GM19351 (cell line): ENCODE data around the gene ATP5PB.

ENCODE experiments used
- ATAC-seq: cut with Tn5 transposase; IDR thresholded peaks from one replicate; pipeline ENCODE4 v1.9.1; 2021; ENCODE audit warnings: mild to moderate bottlenecking, moderate library complexity; ENCODE audit not compliant: unreplicated experiment

Gene ATP5PB, protein sequence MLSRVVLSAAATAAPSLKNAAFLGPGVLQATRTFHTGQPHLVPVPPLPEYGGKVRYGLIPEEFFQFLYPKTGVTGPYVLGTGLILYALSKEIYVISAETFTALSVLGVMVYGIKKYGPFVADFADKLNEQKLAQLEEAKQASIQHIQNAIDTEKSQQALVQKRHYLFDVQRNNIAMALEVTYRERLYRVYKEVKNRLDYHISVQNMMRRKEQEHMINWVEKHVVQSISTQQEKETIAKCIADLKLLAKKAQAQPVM

DNA sequence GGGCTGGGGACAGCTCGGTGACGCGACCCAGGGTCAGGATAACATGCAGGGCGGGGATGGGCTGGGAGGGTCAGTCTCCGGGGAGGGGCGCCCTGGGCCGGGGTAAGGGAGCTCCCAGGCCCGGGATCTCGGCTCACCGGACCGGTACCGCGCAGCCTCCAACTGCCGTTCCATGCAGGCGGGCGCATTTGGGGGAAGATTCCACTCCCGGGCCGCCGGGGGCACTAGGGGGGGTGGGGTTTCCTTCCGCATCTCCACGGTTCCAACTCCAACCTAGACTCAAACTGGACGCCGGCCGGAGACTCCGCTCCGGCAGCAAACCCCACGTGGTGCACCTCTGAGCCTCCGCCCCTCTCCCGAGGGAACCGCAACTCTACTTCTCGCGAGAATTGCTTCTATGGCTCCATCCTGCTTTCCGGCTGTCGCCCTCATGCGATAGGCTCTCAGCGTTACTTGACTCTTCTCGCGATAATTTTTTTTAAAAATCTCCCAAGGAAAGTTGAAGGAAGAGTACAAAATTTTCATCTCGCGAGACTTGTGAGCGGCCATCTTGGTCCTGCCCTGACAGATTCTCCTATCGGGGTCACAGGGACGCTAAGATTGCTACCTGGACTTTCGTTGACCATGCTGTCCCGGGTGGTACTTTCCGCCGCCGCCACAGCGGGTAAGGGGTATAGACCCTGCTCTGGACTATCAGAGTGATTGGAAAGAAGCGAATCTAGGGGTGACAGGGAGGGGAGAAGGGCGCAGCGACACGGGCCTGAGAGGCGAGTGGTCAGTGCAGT is at the start of gene ATP5PB, which contains the start of gene WDR77:
Gene ATP5PB (plus strand): TSS at position 547 of the 785 bp plus-strand sequence. CDS start 78 bp downstream, at position 625.
Gene WDR77 (minus strand): TSS at position 339 of the 785 bp plus-strand sequence. CDS start 87 bp downstream, at position 252.
- peak; percentile 91 for ATAC-seq

GRCh38 chr1:111399792-111400610 is 49.3 kb upstream of the ATP5PB start:
- ATAC-seq = no peak

- no peak for ATAC-seq
Measured at GRCh38 chr1:111402083-111402482, 47.2 kb upstream of the ATP5PB start.

DNA sequence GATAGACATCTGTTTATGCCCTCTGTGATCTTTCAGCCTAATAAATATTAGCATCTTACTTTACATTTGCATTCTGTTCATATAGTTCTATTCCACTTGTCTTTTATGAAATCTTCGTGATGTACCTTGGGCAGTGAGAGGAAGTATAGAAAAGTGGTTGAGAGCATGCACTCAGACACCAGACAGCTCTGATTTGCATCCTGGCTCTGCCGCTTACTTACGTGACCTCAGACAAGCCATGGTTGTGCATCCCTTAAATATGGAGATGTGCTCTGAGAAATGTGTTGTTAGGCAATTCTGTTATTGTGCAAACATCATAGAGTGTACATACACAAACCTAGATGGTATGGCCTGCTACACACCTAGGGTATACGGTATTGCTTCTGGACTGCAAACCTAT is 44.7 kb upstream of the ATP5PB start:
- ATAC-seq = no peak

DNA sequence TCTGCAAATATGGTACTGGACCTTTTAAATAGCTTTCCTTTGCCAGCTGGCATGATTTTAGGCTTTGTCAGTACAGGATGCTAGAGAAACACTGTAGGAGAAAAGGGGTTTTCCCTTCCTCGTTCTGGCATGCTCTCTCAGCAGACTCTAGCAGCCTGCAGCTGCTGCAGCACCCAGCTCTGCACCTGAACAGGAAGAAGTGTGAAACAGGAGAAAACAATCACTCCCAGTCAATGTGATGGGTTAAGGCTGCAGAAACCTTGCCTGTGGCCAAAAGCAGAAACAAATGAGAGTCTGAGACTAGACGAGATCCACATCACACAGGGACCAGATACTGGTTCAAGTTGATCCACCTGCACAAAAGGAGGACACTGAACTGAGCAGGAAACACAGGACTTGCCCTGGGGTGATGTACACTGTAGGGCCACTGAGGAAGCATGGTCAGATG is 42.9 kb upstream of the ATP5PB start:
- ATAC-seq = peak; percentile 96

DNA sequence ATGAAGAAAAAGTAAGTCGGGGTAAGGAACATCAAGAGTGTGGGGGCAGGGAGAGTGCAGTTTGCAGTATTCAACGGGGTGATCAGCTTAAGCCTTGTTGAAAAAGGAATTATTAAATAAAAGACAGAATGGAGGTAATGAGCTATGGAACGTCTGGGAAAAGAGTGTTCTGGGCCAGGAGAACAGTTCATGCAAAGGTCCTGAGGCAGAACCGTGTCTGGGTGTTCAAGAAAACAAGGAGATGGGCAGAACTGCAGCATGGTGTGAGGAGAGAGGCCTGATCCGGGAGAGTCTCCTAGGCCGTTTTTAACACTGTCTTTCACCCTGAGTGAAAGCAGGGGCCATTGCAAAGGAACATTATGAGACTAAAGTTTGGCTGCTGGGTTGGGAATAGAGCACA is 42.0 kb upstream of the ATP5PB start:
- ATAC-seq = no peak

DNA sequence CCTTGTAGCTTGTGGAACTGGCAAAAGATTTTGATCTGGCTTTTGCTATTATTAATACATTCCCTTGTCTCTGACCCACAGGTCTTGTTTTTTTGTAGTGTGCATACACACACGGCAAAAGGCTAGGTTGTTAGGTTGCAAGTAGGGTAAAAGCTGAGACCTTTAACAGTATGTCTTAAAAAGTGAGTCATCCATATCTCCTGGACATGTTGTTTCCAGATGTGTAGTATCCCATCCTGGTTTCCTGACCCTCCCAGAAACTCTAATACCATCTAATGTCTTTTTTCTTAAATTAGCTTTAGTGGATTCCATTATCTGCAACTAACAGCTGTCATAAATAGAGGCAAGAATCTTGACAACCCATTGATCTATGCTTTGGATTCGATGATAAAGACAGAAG is 36.4 kb upstream of the ATP5PB start:
- ATAC-seq = no peak

DNA sequence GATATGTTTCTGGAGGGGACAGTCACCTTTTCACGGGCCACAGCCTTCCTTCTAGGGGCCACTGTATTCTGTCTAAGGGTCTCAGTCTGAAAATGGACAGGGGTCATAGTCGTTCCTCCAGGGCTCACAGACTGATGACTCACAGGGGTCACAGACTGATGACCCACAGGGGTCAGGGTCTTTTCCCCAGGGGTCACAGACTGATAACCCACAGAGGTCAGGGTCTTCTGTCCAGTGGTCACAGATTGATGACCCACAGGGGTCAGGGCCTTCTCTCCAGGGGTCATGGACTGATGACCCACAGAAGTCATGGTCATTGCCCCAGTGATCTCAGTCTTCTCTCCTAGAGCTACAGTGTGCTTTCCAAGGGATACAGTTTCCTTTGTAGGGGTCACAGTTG is 34.5 kb upstream of the ATP5PB start:
- ATAC-seq = no peak

DNA sequence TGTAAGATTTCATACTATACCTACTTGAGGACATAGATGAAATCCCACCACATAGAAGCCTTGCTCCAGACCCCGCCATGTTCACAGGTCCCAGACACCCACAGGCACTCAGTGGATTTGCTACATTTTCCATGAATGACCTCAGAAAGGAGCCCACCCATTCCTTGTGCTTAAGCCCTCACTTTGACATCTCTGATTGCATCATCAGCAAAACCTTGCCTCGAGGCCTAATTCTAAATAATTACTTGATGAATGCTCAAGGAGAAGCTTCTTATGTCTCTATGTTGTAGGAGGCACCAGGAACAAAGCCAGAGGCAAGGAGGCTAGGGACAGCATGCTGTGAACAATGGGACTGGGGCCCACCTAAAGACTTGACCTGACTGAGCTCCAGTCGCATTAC is 33.8 kb upstream of the ATP5PB start:
- ATAC-seq = no peak

DNA sequence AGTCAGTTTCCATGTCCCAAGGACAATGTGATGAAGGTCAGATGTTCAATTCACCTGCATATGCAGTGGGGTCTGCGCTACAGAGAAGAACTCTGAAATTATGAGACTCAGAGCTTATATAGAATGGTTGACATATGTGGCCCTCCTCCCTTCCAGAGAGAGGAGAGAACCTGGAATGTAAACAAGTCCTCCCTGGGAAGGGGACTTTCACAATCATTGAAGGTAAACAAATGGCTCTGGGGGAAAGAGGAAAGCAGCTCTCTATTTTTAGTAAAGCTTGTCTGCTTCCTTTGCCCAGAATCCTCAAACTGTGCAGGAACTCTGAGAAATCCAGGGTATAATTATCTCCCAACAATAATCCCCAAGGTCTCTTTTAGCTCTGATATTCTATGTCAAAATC is 31.5 kb upstream of the ATP5PB start:
- ATAC-seq = no peak

- no peak for ATAC-seq
Measured at GRCh38 chr1:111419037-111419436, 30.2 kb upstream of the ATP5PB start.

- no peak for ATAC-seq
Measured at GRCh38 chr1:111420377-111420776, 28.9 kb upstream of the ATP5PB start.

DNA sequence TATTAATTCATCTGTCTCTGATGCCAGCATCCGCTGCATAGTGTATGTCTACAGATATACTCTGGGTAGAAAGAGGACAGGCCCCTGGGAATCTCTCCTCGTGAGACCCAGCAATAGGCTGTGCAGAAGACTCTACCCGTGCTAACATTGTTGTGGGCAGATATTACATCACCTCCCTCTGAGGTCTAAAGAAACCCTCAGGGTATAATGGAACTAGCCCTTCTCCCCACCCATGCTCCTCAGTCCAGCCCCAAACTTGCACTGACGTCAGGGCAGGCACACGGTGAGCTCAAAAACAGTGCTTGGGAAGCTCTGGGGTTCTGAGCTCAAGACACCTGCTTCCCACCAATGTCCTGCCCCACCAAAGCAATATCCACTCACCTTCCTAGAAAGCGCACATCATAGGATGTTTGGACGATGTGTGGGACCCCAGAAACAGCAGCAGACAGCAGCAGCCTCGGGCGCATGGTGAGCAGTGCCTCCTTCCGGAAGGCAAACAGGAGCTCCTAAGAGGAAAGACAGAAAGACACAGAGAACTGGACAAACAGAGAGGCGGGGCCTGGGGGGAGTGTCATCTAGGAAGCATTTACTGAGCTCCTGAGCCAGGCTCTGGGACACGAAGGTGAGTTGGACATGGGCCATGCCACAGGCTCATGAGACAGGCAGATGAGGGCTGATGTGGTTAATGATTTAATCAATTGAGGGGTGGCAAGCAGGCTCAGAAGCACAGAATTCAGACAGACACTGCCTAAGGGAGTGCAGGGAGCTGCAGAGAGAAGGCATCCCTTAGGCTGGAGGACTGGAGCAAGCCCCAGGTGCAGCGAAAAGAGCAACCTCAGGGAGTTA is 26.5 kb upstream of the ATP5PB start:
- no peak for ATAC-seq

DNA sequence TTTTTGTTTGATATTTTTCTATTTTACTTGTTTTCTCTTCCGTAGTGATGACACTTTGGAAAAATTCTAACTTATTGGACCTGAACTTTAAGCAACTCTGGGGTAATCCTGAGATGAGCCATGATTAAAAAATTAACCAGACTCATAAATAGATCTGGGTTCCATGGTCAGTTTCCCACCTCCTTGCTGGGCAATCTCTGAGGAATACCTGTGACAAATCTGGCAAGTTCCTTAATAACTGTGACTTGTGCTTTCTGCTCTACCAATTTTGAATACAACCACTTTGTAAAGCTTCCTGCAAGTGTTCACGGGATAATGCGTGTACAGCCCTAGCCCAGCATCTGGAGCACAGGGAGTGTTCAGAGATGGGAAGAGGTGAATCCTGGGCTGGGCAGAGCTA is 25.0 kb upstream of the ATP5PB start:
- no peak for ATAC-seq

- no peak for ATAC-seq
Measured at GRCh38 chr1:111436726-111437125, 12.5 kb upstream of the ATP5PB start.

GRCh38 chr1:111439461-111440351 is 9.6 kb upstream of the ATP5PB start:
- no peak for ATAC-seq

GRCh38 chr1:111441573-111442192 is 7.6 kb upstream of the ATP5PB start:
- ATAC-seq = no peak

DNA sequence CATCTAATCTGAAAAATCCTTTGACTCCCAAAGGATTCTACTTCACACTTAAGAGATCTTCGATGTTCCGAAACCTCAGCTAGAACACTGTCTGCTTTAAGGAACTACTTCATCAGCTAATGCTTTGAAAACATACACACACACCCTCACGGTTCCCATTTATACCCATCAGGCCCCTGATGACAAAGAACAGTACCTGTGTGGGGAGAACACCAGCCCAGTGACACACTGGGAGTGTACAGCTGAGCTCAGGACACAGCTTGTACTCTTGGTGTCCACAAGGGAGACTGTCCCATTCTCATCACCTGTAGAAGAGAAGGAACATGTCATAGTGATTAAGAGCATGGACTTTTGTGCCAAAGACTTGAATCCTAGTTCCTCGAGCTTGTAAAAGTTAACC is 6.8 kb upstream of the ATP5PB start:
- no peak for ATAC-seq

DNA sequence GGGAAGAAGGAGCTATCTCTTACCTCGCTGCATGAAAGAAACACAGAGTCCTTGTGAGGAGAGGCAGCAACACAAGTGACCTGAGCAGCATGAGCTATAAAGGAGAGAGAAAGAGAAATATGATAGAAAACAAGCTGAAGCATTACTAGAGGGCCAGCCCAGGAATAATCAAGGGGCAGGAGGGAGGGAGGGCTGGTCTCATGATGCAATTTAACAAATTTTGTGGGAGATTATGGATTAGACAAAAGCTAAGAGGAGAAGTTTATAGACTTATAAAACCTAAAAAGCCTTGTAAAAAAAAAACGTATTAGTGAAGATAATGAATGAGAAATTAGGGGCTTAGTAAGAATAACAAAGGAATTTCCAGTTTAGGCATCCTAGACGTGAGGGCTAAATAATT is 5.2 kb upstream of the ATP5PB start:
- ATAC-seq = no peak
